ENCODE measurements around the gene HDAC2.

Gene HDAC2

DNA sequence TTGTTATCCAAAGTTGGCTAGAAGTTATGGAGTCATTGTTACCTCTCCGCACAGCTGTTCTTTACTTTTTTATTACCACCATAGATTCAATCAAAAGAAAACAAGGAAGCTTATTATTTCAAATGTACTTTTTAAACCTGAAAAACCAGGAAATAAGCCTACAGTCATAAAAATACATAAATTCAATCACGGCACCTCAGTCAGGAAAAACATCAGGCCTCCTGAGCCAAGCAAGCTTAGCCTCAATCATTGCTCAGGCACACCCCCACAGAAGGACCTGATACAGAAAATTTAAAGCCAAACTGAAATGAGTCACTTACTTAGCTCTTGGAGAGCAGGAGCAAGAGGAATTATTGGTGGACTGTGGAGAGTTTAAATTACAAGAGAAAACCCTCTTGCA lies 69.5 kb downstream of the HDAC2 start:
- no peaks in the 10 kb centered on the region for H3K36me3 ChIP-seq (ENCODE audit: control insufficient read depth in 1 of 2, insufficient read depth in 2 of 2, low read length in 2 of 2)
- H3K27ac ChIP-seq (ENCODE audit: low read depth, low read length) = no peak overlapping the region
- no peak overlapping the region for H3K4me3 ChIP-seq (ENCODE audit: low read depth in 1 of 2, low read length in 2 of 2)
- H3K27me3 ChIP-seq (ENCODE audit: control insufficient read depth in 1 of 2, insufficient read depth in 2 of 2, low read length in 2 of 2) = no peaks in the 10 kb centered on the region
- H3K4me1 ChIP-seq (ENCODE audit: control insufficient read depth in 1 of 2, insufficient read depth in 2 of 2, low read length in 2 of 2) = peaks cover 0 to 7% of the 10 kb centered on the region in 2 donors
- no peak overlapping the region for H3K9ac ChIP-seq (ENCODE audit: low read depth in 1 of 2, low read length in 2 of 2)
- H3K9me3 ChIP-seq (ENCODE audit: control insufficient read depth in 1 of 2, low read length in 2 of 2) = no peaks in the 10 kb centered on the region

DNA sequence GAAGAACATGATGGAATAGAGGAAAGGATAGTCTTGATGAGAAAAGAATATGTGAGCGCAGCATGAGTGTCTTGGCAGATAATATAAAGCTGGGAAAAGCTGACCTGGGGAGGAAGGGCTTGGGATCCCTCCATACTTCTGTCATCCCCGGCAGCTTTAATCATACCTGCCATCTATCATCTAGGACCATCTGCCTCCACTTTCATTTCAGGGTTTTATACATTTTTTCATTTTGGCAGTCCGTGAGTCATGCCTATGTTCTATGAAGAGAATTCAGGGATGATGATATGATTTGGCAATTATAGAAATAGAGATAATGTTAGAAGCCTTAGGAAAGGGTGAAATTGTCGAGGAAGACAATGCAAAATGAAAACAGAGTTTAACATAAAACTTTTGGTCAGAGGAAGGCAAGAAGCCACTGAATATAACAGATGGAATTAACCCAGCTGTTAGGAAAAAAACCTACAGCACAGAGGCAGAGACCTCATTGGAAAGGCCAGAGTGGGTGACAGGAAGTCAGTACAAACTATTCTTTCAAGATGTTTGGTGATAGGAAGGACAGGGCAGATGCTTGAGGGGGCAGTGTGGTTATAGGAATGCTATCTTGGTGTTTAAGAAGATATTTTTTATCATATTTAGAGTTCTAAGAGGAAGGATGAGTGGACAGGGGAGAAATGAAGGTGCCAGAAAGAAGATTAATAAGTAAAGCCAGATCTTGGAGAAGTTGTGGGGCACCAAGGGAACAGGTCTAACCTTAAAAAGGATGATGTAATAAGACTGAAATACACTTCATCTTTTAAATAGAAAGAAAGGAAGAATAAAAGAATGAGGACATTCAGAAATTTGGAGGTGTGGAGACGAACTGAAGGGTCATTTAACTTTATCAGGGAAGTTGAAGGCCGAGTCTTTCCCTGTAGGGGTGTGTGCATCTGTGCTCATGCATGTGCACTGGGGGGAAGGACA lies 76.0 kb downstream of the HDAC2 start:
- Histone ChIP-seq H3K27ac (ENCODE audit: low read depth, low read length) (no peak overlapping the region), H3K9me3 (ENCODE audit: control insufficient read depth in 1 of 2, low read length in 2 of 2) (no peaks in the 10 kb centered on the region), H3K9ac (ENCODE audit: low read depth in 1 of 2, low read length in 2 of 2) (no peak overlapping the region), H3K4me1 (ENCODE audit: control insufficient read depth in 1 of 2, insufficient read depth in 2 of 2, low read length in 2 of 2) (no peaks in the 10 kb centered on the region), H3K27me3 (ENCODE audit: control insufficient read depth in 1 of 2, insufficient read depth in 2 of 2, low read length in 2 of 2) (no peaks in the 10 kb centered on the region), H3K4me3 (ENCODE audit: low read depth in 1 of 2, low read length in 2 of 2) (no peak overlapping the region), H3K36me3 (ENCODE audit: control insufficient read depth in 1 of 2, insufficient read depth in 2 of 2, low read length in 2 of 2) (no peaks in the 10 kb centered on the region)

DNA sequence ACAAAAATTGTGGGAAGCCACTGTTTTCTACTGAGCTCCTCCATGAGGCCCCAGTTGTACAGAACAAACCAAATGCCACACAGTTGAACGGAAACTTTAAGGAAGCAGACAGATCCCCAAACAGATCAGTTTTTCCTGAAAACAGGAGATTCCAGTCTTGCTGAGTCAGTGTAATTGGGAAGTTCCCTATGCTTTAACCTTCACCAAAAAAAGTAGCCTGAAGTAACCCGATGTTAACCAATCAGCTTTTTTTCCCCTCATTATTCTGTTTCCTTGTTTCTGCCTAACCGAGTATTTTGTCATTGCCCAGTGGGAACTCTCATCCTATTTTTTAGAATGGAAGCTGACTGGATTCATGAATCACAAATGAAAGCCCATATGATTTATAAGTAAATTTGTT lies 77.1 kb downstream of the HDAC2 start:
- Histone ChIP-seq H3K36me3 (ENCODE audit: control insufficient read depth in 1 of 2, insufficient read depth in 2 of 2, low read length in 2 of 2) (no peaks in the 10 kb centered on the region), H3K9me3 (ENCODE audit: control insufficient read depth in 1 of 2, low read length in 2 of 2) (no peaks in the 10 kb centered on the region), H3K4me1 (ENCODE audit: control insufficient read depth in 1 of 2, insufficient read depth in 2 of 2, low read length in 2 of 2) (no peaks in the 10 kb centered on the region), H3K9ac (ENCODE audit: low read depth in 1 of 2, low read length in 2 of 2) (no peak overlapping the region), H3K4me3 (ENCODE audit: low read depth in 1 of 2, low read length in 2 of 2) (no peak overlapping the region), H3K27me3 (ENCODE audit: control insufficient read depth in 1 of 2, insufficient read depth in 2 of 2, low read length in 2 of 2) (no peaks in the 10 kb centered on the region), H3K27ac (ENCODE audit: low read depth, low read length) (no peak overlapping the region)

DNA sequence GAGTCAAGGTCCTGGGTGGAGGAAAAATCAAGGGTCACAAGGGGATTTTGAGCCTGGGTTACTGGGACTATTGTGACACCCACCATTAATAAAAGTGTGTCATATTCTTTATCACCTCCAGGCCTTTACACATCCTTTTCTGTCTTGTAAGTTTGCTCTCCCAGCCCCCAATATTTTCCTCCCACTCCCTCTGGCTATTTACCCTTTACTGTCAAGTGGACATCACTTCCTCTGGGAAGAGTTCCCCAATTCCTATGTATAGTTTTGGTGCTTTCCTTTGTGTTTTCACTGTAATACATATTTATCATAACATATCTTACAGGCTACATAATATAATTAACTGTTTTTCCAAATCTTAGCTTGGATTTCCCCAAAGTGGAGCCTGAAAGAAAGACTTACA lies 77.5 kb downstream of the HDAC2 start:
- Histone ChIP-seq H3K9me3 (ENCODE audit: control insufficient read depth in 1 of 2, low read length in 2 of 2) (no peaks in the 10 kb centered on the region), H3K9ac (ENCODE audit: low read depth in 1 of 2, low read length in 2 of 2) (no peak overlapping the region), H3K4me1 (ENCODE audit: control insufficient read depth in 1 of 2, insufficient read depth in 2 of 2, low read length in 2 of 2) (no peaks in the 10 kb centered on the region), H3K4me3 (ENCODE audit: low read depth in 1 of 2, low read length in 2 of 2) (no peak overlapping the region), H3K36me3 (ENCODE audit: control insufficient read depth in 1 of 2, insufficient read depth in 2 of 2, low read length in 2 of 2) (no peaks in the 10 kb centered on the region), H3K27ac (ENCODE audit: low read depth, low read length) (no peak overlapping the region), H3K27me3 (ENCODE audit: control insufficient read depth in 1 of 2, insufficient read depth in 2 of 2, low read length in 2 of 2) (no peaks in the 10 kb centered on the region)

DNA sequence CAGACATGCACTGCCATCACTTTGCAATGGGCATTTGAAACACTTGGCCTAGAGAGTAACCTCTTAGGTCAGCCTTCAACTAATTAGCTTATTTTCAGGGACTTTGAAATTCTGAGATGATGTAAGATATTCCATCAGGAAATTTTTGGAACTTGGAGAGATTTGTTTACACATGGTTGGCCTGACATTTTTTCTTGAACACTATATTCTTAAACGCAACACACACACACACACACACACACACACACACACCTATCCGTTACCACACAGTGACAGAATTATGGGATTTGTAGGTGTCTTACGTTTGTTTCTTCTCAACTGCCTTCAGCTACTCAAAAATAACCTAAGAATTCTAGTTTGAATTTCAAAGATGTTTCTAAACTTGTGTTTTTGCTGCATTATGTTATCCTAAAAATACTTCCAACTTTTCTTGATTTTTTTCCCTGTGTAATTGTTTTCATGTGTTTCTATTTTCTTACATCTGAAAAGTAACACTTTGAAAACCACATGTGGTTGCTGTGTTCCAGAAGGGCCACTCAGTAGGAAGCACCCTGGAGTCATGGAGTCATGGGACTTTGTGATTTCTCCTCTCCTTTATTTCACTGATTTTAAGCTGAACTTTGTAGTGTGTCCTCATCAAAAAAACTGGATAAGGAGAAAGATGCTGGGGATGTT lies 81.9 kb downstream of the HDAC2 start:
- no peaks in the 10 kb centered on the region for H3K9me3 ChIP-seq (ENCODE audit: control insufficient read depth in 1 of 2, low read length in 2 of 2)
- H3K27ac ChIP-seq (ENCODE audit: low read depth, low read length) = no peak overlapping the region
- no peak overlapping the region for H3K4me3 ChIP-seq (ENCODE audit: low read depth in 1 of 2, low read length in 2 of 2)
- no peaks in the 10 kb centered on the region for H3K4me1 ChIP-seq (ENCODE audit: control insufficient read depth in 1 of 2, insufficient read depth in 2 of 2, low read length in 2 of 2)
- H3K36me3 ChIP-seq (ENCODE audit: control insufficient read depth in 1 of 2, insufficient read depth in 2 of 2, low read length in 2 of 2) = no peaks in the 10 kb centered on the region
- H3K9ac ChIP-seq (ENCODE audit: low read depth in 1 of 2, low read length in 2 of 2) = no peak overlapping the region
- no peaks in the 10 kb centered on the region for H3K27me3 ChIP-seq (ENCODE audit: control insufficient read depth in 1 of 2, insufficient read depth in 2 of 2, low read length in 2 of 2)

DNA sequence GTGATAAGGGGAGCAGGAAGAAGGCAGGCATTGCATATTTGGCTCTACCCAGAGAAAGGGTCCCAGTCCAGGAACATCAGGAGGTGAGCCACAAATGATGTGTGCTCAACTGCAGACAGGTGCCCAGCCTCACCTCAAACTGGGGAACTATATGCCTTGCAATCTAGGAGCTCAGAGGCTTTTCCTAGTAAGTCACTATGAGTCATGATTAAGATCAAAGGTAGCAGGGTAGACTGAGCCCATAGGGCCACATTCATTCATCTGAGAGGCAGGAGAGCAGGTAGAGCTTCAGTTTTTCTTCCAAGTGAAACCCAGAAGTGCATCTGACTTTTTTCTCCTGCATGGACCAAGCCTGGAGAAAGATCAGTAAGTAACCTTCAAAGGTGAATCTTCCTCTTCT lies 82.5 kb downstream of the HDAC2 start:
- Histone ChIP-seq H3K9ac (ENCODE audit: low read depth in 1 of 2, low read length in 2 of 2) (no peak overlapping the region), H3K27me3 (ENCODE audit: control insufficient read depth in 1 of 2, insufficient read depth in 2 of 2, low read length in 2 of 2) (no peaks in the 10 kb centered on the region), H3K4me3 (ENCODE audit: low read depth in 1 of 2, low read length in 2 of 2) (no peak overlapping the region), H3K27ac (ENCODE audit: low read depth, low read length) (no peak overlapping the region), H3K4me1 (ENCODE audit: control insufficient read depth in 1 of 2, insufficient read depth in 2 of 2, low read length in 2 of 2) (no peaks in the 10 kb centered on the region), H3K9me3 (ENCODE audit: control insufficient read depth in 1 of 2, low read length in 2 of 2) (no peaks in the 10 kb centered on the region), H3K36me3 (ENCODE audit: control insufficient read depth in 1 of 2, insufficient read depth in 2 of 2, low read length in 2 of 2) (no peaks in the 10 kb centered on the region)

DNA sequence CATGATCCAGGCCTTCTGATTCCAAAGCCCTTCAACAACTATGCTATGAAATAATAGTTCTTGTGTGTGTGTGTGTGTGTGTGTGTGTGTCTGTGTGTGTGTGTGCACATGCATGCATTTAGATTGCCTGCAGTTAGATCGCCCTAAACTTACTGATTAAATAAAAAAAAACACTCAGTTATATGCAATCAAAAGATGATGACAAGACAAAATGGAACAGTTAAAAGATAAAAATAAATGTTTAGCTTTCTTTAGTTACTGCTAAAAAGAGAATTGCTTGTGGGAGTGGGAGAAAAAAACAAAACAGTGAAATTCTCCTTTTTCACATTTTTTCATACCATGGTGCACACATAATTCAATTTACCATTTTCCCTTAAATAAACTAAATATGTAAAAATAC lies 84.4 kb downstream of the HDAC2 start:
- H3K9ac ChIP-seq (ENCODE audit: low read depth in 1 of 2, low read length in 2 of 2) = no peak overlapping the region
- no peak overlapping the region for H3K27ac ChIP-seq (ENCODE audit: low read depth, low read length)
- H3K4me3 ChIP-seq (ENCODE audit: low read depth in 1 of 2, low read length in 2 of 2) = no peak overlapping the region
- no peaks in the 10 kb centered on the region for H3K4me1 ChIP-seq (ENCODE audit: control insufficient read depth in 1 of 2, insufficient read depth in 2 of 2, low read length in 2 of 2)
- no peaks in the 10 kb centered on the region for H3K36me3 ChIP-seq (ENCODE audit: control insufficient read depth in 1 of 2, insufficient read depth in 2 of 2, low read length in 2 of 2)
- no peaks in the 10 kb centered on the region for H3K27me3 ChIP-seq (ENCODE audit: control insufficient read depth in 1 of 2, insufficient read depth in 2 of 2, low read length in 2 of 2)
- no peaks in the 10 kb centered on the region for H3K9me3 ChIP-seq (ENCODE audit: control insufficient read depth in 1 of 2, low read length in 2 of 2)

DNA sequence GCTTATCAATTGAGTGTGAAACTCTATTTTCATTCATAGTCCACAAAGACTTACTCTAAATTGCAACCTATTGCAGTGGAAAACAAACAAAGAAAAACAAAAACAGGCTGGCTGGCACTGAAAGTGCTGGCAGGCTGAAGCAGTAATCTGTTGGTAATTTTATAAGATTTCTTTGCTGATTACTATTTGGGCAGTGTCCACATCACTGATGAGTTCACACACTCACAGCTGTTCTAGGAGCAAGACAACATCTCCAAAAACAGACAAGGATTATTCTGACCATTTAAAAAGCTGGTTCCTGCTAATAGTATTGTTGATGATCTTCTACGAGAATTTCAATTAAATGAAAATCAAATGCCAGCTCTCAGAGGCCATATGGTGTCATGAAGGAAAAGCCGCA lies 86.9 kb downstream of the HDAC2 start:
- Histone ChIP-seq H3K9me3 (ENCODE audit: control insufficient read depth in 1 of 2, low read length in 2 of 2) (no peaks in the 10 kb centered on the region), H3K9ac (ENCODE audit: low read depth in 1 of 2, low read length in 2 of 2) (no peak overlapping the region), H3K27ac (ENCODE audit: low read depth, low read length) (no peak overlapping the region), H3K4me1 (ENCODE audit: control insufficient read depth in 1 of 2, insufficient read depth in 2 of 2, low read length in 2 of 2) (no peaks in the 10 kb centered on the region), H3K27me3 (ENCODE audit: control insufficient read depth in 1 of 2, insufficient read depth in 2 of 2, low read length in 2 of 2) (no peaks in the 10 kb centered on the region), H3K4me3 (ENCODE audit: low read depth in 1 of 2, low read length in 2 of 2) (no peak overlapping the region), H3K36me3 (ENCODE audit: control insufficient read depth in 1 of 2, insufficient read depth in 2 of 2, low read length in 2 of 2) (no peaks in the 10 kb centered on the region)
